IMR-90 (cell line): ENCODE results near the gene LRRC55. TPM values are rescaled to one million over a fixed set of nuclear protein-coding genes. Genes with fewer than 3 reads are reported as not detected.

Experiments used
- ATAC-seq: fragments of 200-7000 bp; cut with Tn5 transposase; 2 replicates; pipeline ENCODE4 v1.9.1; 2020; ENCODE audit warnings: low read depth, mild to moderate bottlenecking, moderate library complexity
- BruUV-seq: library from RNA; stranded (reverse); fragments of 400-500 nt; replicated peaks from 2 replicates; lab custom pipeline; 2021; lab: Mats Ljungman, UMichigan
- CTCF ChIA-PET: fragments of 300-600 bp; formaldehyde crosslinking; extraction: SDS; loops from one replicate; lab custom pipeline; 2021; ENCODE audit warnings: antibody characterized with exemption; lab: Yijun Ruan, JAX
- POLR2A ChIA-PET: fragments of 300-600 bp; sonication (Branson Sonifier 250); formaldehyde crosslinking; loops from one replicate; lab custom pipeline; 2022; ENCODE audit warnings: antibody characterized with exemption; ENCODE audit not compliant: unreplicated experiment; lab: Charles Lee
- DNase-seq: peaks from one replicate; pipeline ENCODE4 v3.0.0; 2013
- H2AFZ ChIP-seq: replicated peaks from 2 replicates; pipeline ENCODE3; 2013; ENCODE audit warnings: low read length, mild to moderate bottlenecking; ENCODE audit not compliant: poor library complexity
- H2AK5ac ChIP-seq: 2 replicates; pipeline ENCODE4 v1.6.1; 2013; ENCODE audit warnings: low read depth, low read length, inconsistent platforms
- H2AK9ac ChIP-seq: replicated peaks from 2 replicates; pipeline ENCODE3; 2013; ENCODE audit warnings: mild to moderate bottlenecking, low read depth, low read length, moderate library complexity; ENCODE audit not compliant: poor library complexity
- H2BK120ac ChIP-seq: 2 replicates; pipeline ENCODE4 v1.6.1; 2013; ENCODE audit warnings: low read depth, low read length, inconsistent platforms
- H2BK15ac ChIP-seq: 3 replicates; pipeline ENCODE4 v1.6.1; 2013; ENCODE audit warnings: low read depth, low read length, inconsistent platforms
- H2BK20ac ChIP-seq: 2 replicates; pipeline ENCODE4 v1.6.1; 2013; ENCODE audit warnings: low read depth, mild to moderate bottlenecking, inconsistent platforms, low read length, moderate library complexity
- H2BK5ac ChIP-seq: 2 replicates; pipeline ENCODE4 v1.6.1; 2013; ENCODE audit warnings: mild to moderate bottlenecking, low read depth, low read length, inconsistent platforms; ENCODE audit not compliant: poor library complexity, severe bottlenecking
- H3K14ac ChIP-seq: replicated peaks from 2 replicates; pipeline ENCODE4 v1.6.1; 2013; ENCODE audit warnings: low read depth, low read length, inconsistent platforms
- H3K18ac ChIP-seq: 2 replicates; pipeline ENCODE4 v1.6.1; 2013; ENCODE audit warnings: low read depth, low read length, control low read depth
- H3K23ac ChIP-seq: 2 replicates; pipeline ENCODE4 v1.6.1; 2013; ENCODE audit warnings: low read depth, low read length, inconsistent platforms
- H3K27ac ChIP-seq: 2 replicates; pipeline ENCODE4 v1.5.1; 2013; ENCODE audit warnings: mild to moderate bottlenecking, control low read depth, low read length; ENCODE audit not compliant: insufficient read depth
- H3K27me3 ChIP-seq: 2 replicates; pipeline ENCODE4 v1.6.1; 2013; ENCODE audit warnings: low read length; ENCODE audit not compliant: control insufficient read depth, insufficient read depth
- H3K36me3 ChIP-seq: 2 replicates; pipeline ENCODE4 v1.6.1; 2013; ENCODE audit warnings: low read length, mixed read lengths; ENCODE audit not compliant: control insufficient read depth, insufficient read depth
- H3K4ac ChIP-seq: 2 replicates; pipeline ENCODE4 v1.6.1; 2013; ENCODE audit warnings: low read depth, low read length, inconsistent platforms
- H3K4me1 ChIP-seq: 2 replicates; pipeline ENCODE4 v1.6.1; 2013; ENCODE audit warnings: low read length, mixed read lengths; ENCODE audit not compliant: control insufficient read depth, insufficient read depth
- H3K4me2 ChIP-seq: 2 replicates; pipeline ENCODE4 v1.6.1; 2013; ENCODE audit warnings: low read depth, mild to moderate bottlenecking, control low read depth, low read length, moderate library complexity
- H3K4me3 ChIP-seq: 2 replicates; pipeline ENCODE4 v1.5.1; 2013; ENCODE audit warnings: low read depth, mild to moderate bottlenecking, control low read depth, low read length, moderate library complexity; ENCODE audit not compliant: insufficient read depth
- H3K56ac ChIP-seq: 2 replicates; pipeline ENCODE4 v1.6.1; 2013; ENCODE audit warnings: low read length, inconsistent platforms; ENCODE audit not compliant: insufficient read depth; ENCODE audit errors: extremely low read depth
- H3K79me1 ChIP-seq, 2 experiments: 2 replicates each; pipeline ENCODE4 v1.6.1; 2013; ENCODE audit warnings: low read length in 2 of 2, inconsistent platforms in 1 of 2, low read depth in 1 of 2
- H3K9ac ChIP-seq: 2 replicates; pipeline ENCODE4 v1.6.1; 2013; ENCODE audit warnings: low read depth, low read length, control low read depth
- H3K9me1 ChIP-seq: 2 replicates; pipeline ENCODE4 v1.6.1; 2013; ENCODE audit warnings: low read length, inconsistent platforms; ENCODE audit not compliant: insufficient read depth
- H3K9me3 ChIP-seq: 2 replicates; pipeline ENCODE4 v1.6.1; 2013; ENCODE audit warnings: low read length; ENCODE audit not compliant: control insufficient read depth, insufficient read depth
- H4K20me1 ChIP-seq: 2 replicates; pipeline ENCODE4 v1.6.1; 2013; ENCODE audit warnings: low read length, inconsistent platforms; ENCODE audit not compliant: insufficient read depth
- H4K5ac ChIP-seq: 2 replicates; pipeline ENCODE4 v1.6.1; 2013; ENCODE audit warnings: mild to moderate bottlenecking, low read depth, low read length, control low read depth
- H4K8ac ChIP-seq, 2 experiments: 2 replicates each; pipeline ENCODE4 v1.6.1; 2013; ENCODE audit warnings: low read depth in 2 of 2, low read length in 2 of 2, control low read depth in 1 of 2, inconsistent platforms in 1 of 2
- H4K91ac ChIP-seq: 2 replicates; pipeline ENCODE4 v1.6.1; 2013; ENCODE audit warnings: low read depth, low read length, inconsistent platforms; ENCODE audit not compliant: insufficient read depth
- BHLHE40 ChIP-seq: fragments of 150-350 bp; IDR thresholded peaks from 2 replicates; pipeline ENCODE4 v1.6.1; 2016; ENCODE audit warnings: mild to moderate bottlenecking, low read depth, low read length
- CTCF ChIP-seq: conservative IDR thresholded peaks from 2 replicates; pipeline ENCODE4 v1.5.1; 2012; ENCODE audit warnings: mild to moderate bottlenecking, low read depth, low read length, improper control_type of control experiment
- ELK1 ChIP-seq: fragments of 150-350 bp; IDR thresholded peaks from 2 replicates; pipeline ENCODE4 v1.6.1; 2016; ENCODE audit warnings: low read depth, mild to moderate bottlenecking, low read length, moderate library complexity, borderline replicate concordance
- FOS ChIP-seq: fragments of 150-350 bp; IDR thresholded peaks from 2 replicates; pipeline ENCODE4 v1.6.1; 2016; ENCODE audit warnings: low read depth, low read length
- MAFK ChIP-seq: IDR thresholded peaks from 2 replicates; pipeline ENCODE4 v1.6.1; 2012; ENCODE audit warnings: low read depth, low read length, improper control_type of control experiment
- POLR2A ChIP-seq: IDR thresholded peaks from 2 replicates; pipeline ENCODE4 v1.6.1; 2012; ENCODE audit warnings: mild to moderate bottlenecking, low read depth, low read length
- RAD21 ChIP-seq: IDR thresholded peaks from 2 replicates; pipeline ENCODE4 v1.6.1; 2012; ENCODE audit warnings: low read length, improper control_type of control experiment
- RCOR1 ChIP-seq: IDR thresholded peaks from 2 replicates; pipeline ENCODE4 v1.6.1; 2012; ENCODE audit warnings: mild to moderate bottlenecking, low read length, improper control_type of control experiment; ENCODE audit not compliant: insufficient replicate concordance
- RFX5 ChIP-seq: IDR thresholded peaks from 2 replicates; pipeline ENCODE4 v1.8.0; 2012; ENCODE audit warnings: low read depth, mild to moderate bottlenecking, low read length, moderate library complexity
- SMC3 ChIP-seq: fragments of 150-350 bp; IDR thresholded peaks from 2 replicates; pipeline ENCODE4 v1.6.1; 2016; ENCODE audit warnings: low read depth, mild to moderate bottlenecking, antibody characterized with exemption, low read length, moderate library complexity
- WGBS, 2 experiments: methylation state at CpG; one replicate each; pipeline versions ENCODE4 v1.1.5 to v1.1.7; 2013; ENCODE audit warnings: missing lambda C conversion rate in 2 of 2; ENCODE audit not compliant: insufficient read length in 1 of 2; ENCODE audit errors: extremely low coverage in 2 of 2; 5-methylcytosine and 5-hydroxymethylcytosine counted together
- dilution Hi-C: fragments of 300-500 bp; cut with HindIII; formaldehyde crosslinking; loops from one replicate; pipeline ENCODE4 v1.14.3; 2018; ENCODE audit warnings: low sequenced_read_pairs; ENCODE audit not compliant: unreplicated experiment
- in situ Hi-C: fragments of 300-500 bp; cut with MboI; formaldehyde crosslinking; loops from 3 replicates; pipeline ENCODE4 v1.14.3; 2019; ENCODE audit warnings: low sequenced_read_pairs, inconsistent platforms, mixed read lengths
- intact Hi-C: fragments of 100-400 bp; cut with micrococcal nuclease; formaldehyde crosslinking; loops from 2 replicates; pipeline ENCODE4 v1.10.0; 2022
- polyA plus RNA-seq, 3 experiments: library from polyadenylated mRNA; depleted of rRNA; stranded (reverse); fragments of >200 nt; gene quantifications; 2 replicates each; pipeline ENCODE4 v1.2.3, GENCODE V29; 2012; ENCODE audit warnings: low replicate concordance in 1 of 3
- total RNA-seq: library from RNA; depleted of rRNA; stranded (reverse); fragments of >200 nt; gene quantifications from 2 replicates; pipeline ENCODE4 v1.2.3, GENCODE V29; 2012

LRRC55 gene
- total and polyA plus RNA-seq, 2 of the 4 experiments (the other 2 are of a cell fraction) = not detected

- no peak overlapping the region for H3K23ac ChIP-seq
- ChIA-PET POLR2A (no interaction called here), CTCF (no interaction called here)
- H4K91ac ChIP-seq = no peak overlapping the region
- H3K14ac ChIP-seq = no peak overlapping the region
- in situ Hi-C loops (no loop called here), dilution Hi-C loops (no loop called here), intact Hi-C loops (no loop called here)
- H3K9me3 ChIP-seq = no peaks in the 10 kb centered on the region
- no peak overlapping the region for H2BK120ac ChIP-seq
- H3K9ac ChIP-seq = no peak overlapping the region
- no TSS peak for BruUV-seq
- no peak overlapping the region for H3K56ac ChIP-seq
- no peak overlapping the region for H2AK9ac ChIP-seq
- no peak overlapping the region for H2AK5ac ChIP-seq
- DNase-seq (no peak), ATAC-seq (no peak)
- H3K18ac ChIP-seq = no peak overlapping the region
- H2AFZ ChIP-seq = no peak overlapping the region
- TF ChIP-seq RAD21 = no peak
- no peak for TF ChIP-seq FOS
- no peak for TF ChIP-seq CTCF
- no peak for TF ChIP-seq ELK1
- TF ChIP-seq POLR2A = no peak
- TF ChIP-seq RFX5 = no peak
- no peak for TF ChIP-seq RCOR1
- TF ChIP-seq MAFK = no peak
- no peak for TF ChIP-seq SMC3
- no peak for TF ChIP-seq BHLHE40
- H3K4ac ChIP-seq = no peak overlapping the region
- H2BK15ac ChIP-seq = no peak overlapping the region
- H3K79me1 ChIP-seq = no peaks in the 10 kb centered on the region
- H2BK20ac ChIP-seq = no peak overlapping the region
- H3K4me1 ChIP-seq = no peaks in the 10 kb centered on the region
- no peaks in the 10 kb centered on the region for H3K9me1 ChIP-seq
- no peak overlapping the region for H3K4me3 ChIP-seq
- WGBS, 2 experiments = no CpG with 5 or more reads among the region's 1 CpG
- no peak overlapping the region for H3K27ac ChIP-seq
- H4K5ac ChIP-seq = no peak overlapping the region
- H3K27me3 ChIP-seq = peaks cover 5% of the 10 kb centered on the region
- no peak overlapping the region for H3K4me2 ChIP-seq
- no peaks in the 10 kb centered on the region for H4K20me1 ChIP-seq
- no peak overlapping the region for H2BK5ac ChIP-seq
- no peak overlapping the region for H4K8ac ChIP-seq
- H3K36me3 ChIP-seq = no peaks in the 10 kb centered on the region
Measured at GRCh38 chr11:57158599-57158998, 23.2 kb upstream of the LRRC55 start.
